ENCODE measurements around the gene DCLK1.

- no peak for TF ChIP-seq CTCF (IDR thresholded peaks at IDR 0.05)
- TF ChIP-seq EP300 (IDR thresholded peaks at IDR 0.05; ENCODE audit: low read depth): no peak
- no peak for TF ChIP-seq POLR2A (IDR thresholded peaks at IDR 0.05)
- TF ChIP-seq POLR2AphosphoS5 (IDR thresholded peaks at IDR 0.05): no peak
Measured at GRCh38 chr13:35923347-35923746, 207.8 kb downstream of the DCLK1 start.
